ENCODE measurements around the gene KRT72. TPM values are rescaled to one million over a fixed set of nuclear protein-coding genes. Genes with fewer than 3 reads are reported as not detected.
A peak's percentile ranks its signal among the peaks of the same experiment; 100 is the strongest.

The KRT72 gene
- not detected for total RNA-seq

- DNase-seq (ENCODE audit: low spot score), result peak; percentile 38
These were observed at the start of gene KRT72 for GRCh38 chr12:52600941-52601481. TSS of gene KRT72 (minus strand) at chr12:52601463. CDS start at chr12:52601452, 11 bp downstream.

- DNase-seq (ENCODE audit: low spot score), result no peak
These were observed 49.3 kb upstream of the KRT72 start for GRCh38 chr12:52650520-52651081.

- no peak for DNase-seq (ENCODE audit: low spot score)
These were observed 47.8 kb upstream of the KRT72 start for GRCh38 chr12:52649066-52649465.

GRCh38 chr12:52648012-52648550, 46.8 kb upstream of the KRT72 start:
- no peak for DNase-seq (ENCODE audit: low spot score)

GRCh38 chr12:52647601-52648000, 46.3 kb upstream of the KRT72 start:
- no peak for DNase-seq (ENCODE audit: low spot score)

GRCh38 chr12:52646613-52647012, 45.4 kb upstream of the KRT72 start:
- no peak for DNase-seq (ENCODE audit: low spot score)

- no peak for DNase-seq (ENCODE audit: low spot score)
These were observed 44.7 kb upstream of the KRT72 start for GRCh38 chr12:52645982-52646381.

GRCh38 chr12:52645120-52645761, 44.0 kb upstream of the KRT72 start:
- no peak for DNase-seq (ENCODE audit: low spot score)

- no peak for DNase-seq (ENCODE audit: low spot score)
These were observed 42.8 kb upstream of the KRT72 start for GRCh38 chr12:52644078-52644415.

GRCh38 chr12:52643233-52644077, 42.2 kb upstream of the KRT72 start:
- no peak for DNase-seq (ENCODE audit: low spot score)

GRCh38 chr12:52641468-52641867, 40.2 kb upstream of the KRT72 start:
- DNase-seq (ENCODE audit: low spot score), result no peak

- peak; percentile 20 for DNase-seq (ENCODE audit: low spot score)
These were observed 36.0 kb upstream of the KRT72 start for GRCh38 chr12:52637299-52637698.

GRCh38 chr12:52636592-52637258, 35.5 kb upstream of the KRT72 start:
- DNase-seq (ENCODE audit: low spot score), result peak; percentile 14

- DNase-seq (ENCODE audit: low spot score), result peak; percentile 32
These were observed 34.9 kb upstream of the KRT72 start for GRCh38 chr12:52636189-52636588.

GRCh38 chr12:52634266-52635056, 33.2 kb upstream of the KRT72 start:
- peak; percentile 53 for DNase-seq (ENCODE audit: low spot score)

- peak; percentile 26 for DNase-seq (ENCODE audit: low spot score)
These were observed 32.1 kb upstream of the KRT72 start for GRCh38 chr12:52633383-52633782.

GRCh38 chr12:52632656-52633055, 31.4 kb upstream of the KRT72 start:
- peak; percentile 17 for DNase-seq (ENCODE audit: low spot score)

- peak; percentile 18 for DNase-seq (ENCODE audit: low spot score)
These were observed 30.6 kb upstream of the KRT72 start for GRCh38 chr12:52631676-52632459.

- DNase-seq (ENCODE audit: low spot score), result peak; percentile 25
These were observed 30.0 kb upstream of the KRT72 start for GRCh38 chr12:52631264-52631663.

- DNase-seq (ENCODE audit: low spot score), result peak; percentile 17
These were observed 29.4 kb upstream of the KRT72 start for GRCh38 chr12:52630599-52631200.
